ENCODE results near the gene CDYL2. TPM values are rescaled to one million over a fixed set of nuclear protein-coding genes. Genes with fewer than 3 reads are reported as not detected.

The CDYL2 gene
- total RNA-seq, 1 donor from 2014 or later = 5.4 TPM

DNA sequence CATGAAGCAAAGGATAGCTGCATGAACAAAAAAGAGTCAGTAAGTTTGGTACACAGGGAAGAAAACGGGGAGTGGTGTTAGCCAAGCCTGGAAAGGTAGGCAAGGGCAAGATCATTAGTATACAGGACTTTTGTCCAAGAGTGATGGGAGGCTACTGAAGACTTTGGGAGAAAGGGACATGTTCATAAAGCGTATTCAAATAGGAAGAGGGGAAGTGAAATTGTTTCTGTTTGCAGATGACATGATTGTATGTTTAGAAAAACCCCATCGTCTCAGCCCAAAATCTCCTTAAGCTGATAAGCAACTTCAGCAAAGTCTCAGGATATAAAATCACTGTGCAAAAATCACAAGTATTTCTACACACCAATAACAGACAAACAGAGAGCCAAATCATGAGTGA lies 19.4 kb downstream of the CDYL2 start:
- no peak overlapping the region for H3K4me3 ChIP-seq (ENCODE audit: low read depth, low read length)
- TF ChIP-seq, protein P1, sequence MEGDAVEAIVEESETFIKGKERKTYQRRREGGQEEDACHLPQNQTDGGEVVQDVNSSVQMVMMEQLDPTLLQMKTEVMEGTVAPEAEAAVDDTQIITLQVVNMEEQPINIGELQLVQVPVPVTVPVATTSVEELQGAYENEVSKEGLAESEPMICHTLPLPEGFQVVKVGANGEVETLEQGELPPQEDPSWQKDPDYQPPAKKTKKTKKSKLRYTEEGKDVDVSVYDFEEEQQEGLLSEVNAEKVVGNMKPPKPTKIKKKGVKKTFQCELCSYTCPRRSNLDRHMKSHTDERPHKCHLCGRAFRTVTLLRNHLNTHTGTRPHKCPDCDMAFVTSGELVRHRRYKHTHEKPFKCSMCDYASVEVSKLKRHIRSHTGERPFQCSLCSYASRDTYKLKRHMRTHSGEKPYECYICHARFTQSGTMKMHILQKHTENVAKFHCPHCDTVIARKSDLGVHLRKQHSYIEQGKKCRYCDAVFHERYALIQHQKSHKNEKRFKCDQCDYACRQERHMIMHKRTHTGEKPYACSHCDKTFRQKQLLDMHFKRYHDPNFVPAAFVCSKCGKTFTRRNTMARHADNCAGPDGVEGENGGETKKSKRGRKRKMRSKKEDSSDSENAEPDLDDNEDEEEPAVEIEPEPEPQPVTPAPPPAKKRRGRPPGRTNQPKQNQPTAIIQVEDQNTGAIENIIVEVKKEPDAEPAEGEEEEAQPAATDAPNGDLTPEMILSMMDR (conservative IDR thresholded peaks at IDR 0.05; ENCODE audit: low read depth, low read length) = no peak
- no peak for DNase-seq (ENCODE audit: low read depth)

DNA sequence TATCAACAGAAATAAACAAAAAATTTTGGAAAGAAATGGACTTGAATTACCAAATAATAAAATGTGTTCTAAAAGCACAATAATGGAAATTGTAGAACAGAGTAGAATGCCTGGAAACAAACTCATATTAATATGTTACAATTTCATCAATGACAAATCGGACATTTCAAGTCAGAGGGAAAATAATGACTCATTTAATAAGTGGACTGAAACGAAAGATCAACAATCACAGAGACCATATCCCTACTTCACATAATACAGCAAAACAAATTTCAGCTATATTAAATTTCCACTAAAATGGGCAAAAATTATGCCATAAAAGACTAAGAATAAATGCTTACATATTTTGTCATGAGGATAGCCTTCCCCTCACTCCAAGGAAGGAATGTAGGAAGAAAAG lies 25.7 kb downstream of the CDYL2 start:
- H3K4me3 ChIP-seq (ENCODE audit: low read depth, low read length) = no peak overlapping the region
- TF ChIP-seq, protein P1 (conservative IDR thresholded peaks at IDR 0.05; ENCODE audit: low read depth, low read length) = no peak
- no peak for DNase-seq (ENCODE audit: low read depth)

DNA sequence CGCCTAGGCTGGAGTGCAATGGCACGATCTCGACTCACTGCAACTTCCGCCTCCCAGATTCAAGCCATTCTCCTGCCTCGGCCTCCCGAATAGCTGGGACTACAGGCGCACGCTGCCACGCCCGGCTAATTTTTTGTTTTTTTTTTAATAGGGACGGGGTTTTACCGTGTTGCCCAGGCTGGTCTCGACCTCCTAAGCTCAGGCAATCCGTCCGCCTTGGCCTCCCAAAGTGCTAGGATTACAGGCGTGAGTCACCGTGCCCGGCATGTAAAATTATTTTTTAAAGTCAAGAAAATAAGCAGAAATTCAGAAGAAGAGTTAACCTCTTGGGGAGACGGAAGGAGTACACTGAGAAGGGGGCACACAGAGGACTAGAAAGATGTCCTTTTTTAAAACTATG lies 27.5 kb downstream of the CDYL2 start:
- no peak overlapping the region for H3K4me3 ChIP-seq (ENCODE audit: low read depth, low read length)
- DNase-seq (ENCODE audit: low read depth) = no peak
- TF ChIP-seq, protein P1 (conservative IDR thresholded peaks at IDR 0.05; ENCODE audit: low read depth, low read length) = no peak

DNA sequence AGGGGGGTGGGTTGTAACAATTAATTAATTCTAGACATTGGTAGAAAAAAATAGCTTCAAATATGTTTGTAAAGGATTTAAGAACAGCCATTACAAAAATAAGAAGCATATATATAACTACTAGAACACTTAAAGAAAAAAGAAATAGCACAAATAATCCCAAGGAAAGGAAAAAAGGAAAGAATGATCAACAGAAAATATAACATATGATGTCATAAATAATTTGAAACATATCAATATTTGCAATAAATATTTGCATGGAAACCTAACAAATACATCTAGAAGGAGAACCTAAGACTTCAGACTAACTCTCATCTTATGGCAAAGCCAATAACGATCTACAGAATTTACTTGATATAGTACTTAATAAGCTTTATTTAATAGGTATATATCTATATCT lies 28.9 kb downstream of the CDYL2 start:
- no peak for DNase-seq (ENCODE audit: low read depth)
- TF ChIP-seq, protein P1 (conservative IDR thresholded peaks at IDR 0.05; ENCODE audit: low read depth, low read length) = no peak
- no peak overlapping the region for H3K4me3 ChIP-seq (ENCODE audit: low read depth, low read length)

DNA sequence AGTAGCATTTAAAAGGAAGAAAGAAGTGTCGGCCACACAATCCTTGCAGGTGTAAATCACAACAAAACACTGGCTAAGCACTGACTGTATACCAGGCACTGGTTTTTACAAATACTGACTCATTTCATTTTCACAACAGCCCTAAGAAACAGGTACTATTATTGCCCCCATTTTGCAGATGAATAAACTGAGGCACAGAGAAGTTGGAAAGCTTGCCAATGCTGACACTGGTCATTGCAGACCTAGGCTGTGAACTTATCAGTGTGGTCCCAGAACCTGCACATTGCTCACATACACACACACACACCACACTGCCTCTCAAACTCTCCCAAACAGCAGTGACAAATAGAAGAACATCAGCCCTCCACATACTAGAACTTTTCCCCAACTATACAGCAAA lies 37.6 kb downstream of the CDYL2 start:
- TF ChIP-seq, protein P1 (conservative IDR thresholded peaks at IDR 0.05; ENCODE audit: low read depth, low read length) = no peak
- DNase-seq (ENCODE audit: low read depth) = no peak
- no peak overlapping the region for H3K4me3 ChIP-seq (ENCODE audit: low read depth, low read length)

DNA sequence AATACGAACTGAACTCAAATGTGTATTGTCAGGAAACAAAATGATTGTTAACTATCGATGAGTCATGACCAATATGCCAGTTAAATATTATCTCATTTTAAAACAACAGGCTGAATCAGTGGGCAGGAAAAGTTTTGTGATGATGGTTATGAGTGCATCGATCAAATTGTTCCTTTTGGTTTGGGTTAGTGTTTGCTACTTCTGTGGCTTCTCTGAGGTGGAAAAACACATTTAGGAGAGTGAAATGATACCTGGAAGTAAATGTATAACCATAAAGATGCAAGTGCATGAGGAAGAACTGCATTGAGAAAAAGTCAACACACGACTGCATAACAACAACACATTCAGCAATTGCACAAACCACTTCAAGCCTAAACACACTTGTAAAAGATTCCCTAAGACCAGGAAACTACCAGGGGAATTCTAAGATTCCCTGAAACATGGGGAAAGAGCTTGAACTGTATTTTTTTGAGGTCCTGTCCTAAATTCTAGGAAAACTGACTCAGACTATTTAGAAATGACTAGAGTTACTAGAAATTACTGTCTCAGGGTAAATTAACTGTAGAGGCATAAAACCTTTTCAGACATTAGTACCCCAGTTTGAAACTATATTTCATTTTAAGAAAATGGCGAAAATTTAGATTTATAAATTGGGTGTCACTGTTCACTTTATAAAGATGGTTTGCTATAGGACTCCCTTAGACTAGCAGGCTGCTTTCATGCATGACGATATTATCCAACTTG lies 44.8 kb downstream of the CDYL2 start:
- peak overlapping the region; percentile 4 for H3K4me3 ChIP-seq (ENCODE audit: low read depth, low read length)
- DNase-seq (ENCODE audit: low read depth) = peak; percentile 89
- TF ChIP-seq, protein P1 (conservative IDR thresholded peaks at IDR 0.05; ENCODE audit: low read depth, low read length) = no peak

DNA sequence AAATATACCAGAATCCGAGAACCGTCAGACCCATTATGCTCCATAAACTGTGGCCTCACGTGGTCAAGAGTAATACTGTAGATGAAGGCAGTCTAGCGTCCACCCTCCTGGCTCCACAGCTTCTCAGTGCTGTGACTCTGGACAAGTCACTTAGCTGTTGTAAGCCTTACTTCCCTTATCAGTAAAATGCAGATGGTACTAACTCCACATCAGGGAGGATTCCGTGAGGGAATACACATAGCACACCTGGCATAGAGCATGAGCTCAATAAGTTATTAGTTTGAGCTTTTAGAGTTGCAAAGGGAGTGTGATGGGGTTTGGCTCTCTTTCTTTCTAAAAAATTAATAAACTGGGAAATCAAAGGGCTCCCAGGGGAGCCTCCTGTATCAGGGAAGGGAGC lies 49.9 kb downstream of the CDYL2 start:
- TF ChIP-seq, protein P1 (conservative IDR thresholded peaks at IDR 0.05; ENCODE audit: low read depth, low read length) = no peak
- DNase-seq (ENCODE audit: low read depth) = no peak
- no peak overlapping the region for H3K4me3 ChIP-seq (ENCODE audit: low read depth, low read length)

Data from epithelial cell of proximal tubule (primary cell).